Kidney (tissue), 14 donors: ENCODE measurements around the gene DLL3. TPM values are rescaled to one million over a fixed set of nuclear protein-coding genes. Genes with fewer than 3 reads are reported as not detected.
"Not testable (repeated sequence)": the region's sequence is repeated elsewhere in the genome, so short reads cannot be mapped to it uniquely, and the experiment has no call there.

Experiments
- DNase-seq, 5 donors: peaks; one replicate each; pipeline ENCODE4 v3.0.0-alpha.2; 2013 to 2020
- FAIRE-seq: peaks from 2 replicates; lab custom pipeline; 2012; peaks lifted over from hg19 to GRCh38; lab: Jason Lieb, UNC
- H3K27ac ChIP-seq, 2 donors: one replicate each; pipeline ENCODE4 v1.7.0; 2013; ENCODE audit warnings: low read depth in 2 of 2, low read length in 2 of 2, inconsistent platforms in 1 of 2
- H3K27me3 ChIP-seq: one replicate; pipeline ENCODE4 v1.7.1; 2013; ENCODE audit warnings: low read length, inconsistent platforms; ENCODE audit not compliant: control insufficient read depth, insufficient read depth
- H3K36me3 ChIP-seq, 3 donors: one replicate each; pipeline versions ENCODE4 v1.7.0 to v1.7.1; 2013; ENCODE audit warnings: low read length in 3 of 3, control low read depth in 1 of 3, inconsistent platforms in 1 of 3; ENCODE audit not compliant: insufficient read depth in 3 of 3, control insufficient read depth in 2 of 3
- H3K4me1 ChIP-seq, 3 donors: one replicate each; pipeline versions ENCODE4 v1.7.0 to v1.7.1; 2013; ENCODE audit warnings: low read length in 3 of 3, inconsistent platforms in 1 of 3, low read depth in 1 of 3; ENCODE audit not compliant: control insufficient read depth in 2 of 3, insufficient read depth in 2 of 3
- H3K4me3 ChIP-seq, 3 donors: one replicate each; pipeline versions ENCODE4 v1.7.0 to v1.8.1; 2013; ENCODE audit warnings: low read length in 3 of 3, control low read depth in 1 of 3, inconsistent platforms in 1 of 3
- H3K9ac ChIP-seq, 3 donors: one replicate each; pipeline versions ENCODE4 v1.7.0 to v1.7.1; 2013; ENCODE audit warnings: low read length in 3 of 3, control low read depth in 1 of 3, inconsistent platforms in 1 of 3
- H3K9me3 ChIP-seq, 3 donors: one replicate each; pipeline versions ENCODE4 v1.7.0 to v1.7.1; 2013; ENCODE audit warnings: low read length in 3 of 3, control low read depth in 1 of 3, inconsistent platforms in 1 of 3; ENCODE audit not compliant: control insufficient read depth in 2 of 3, insufficient read depth in 1 of 3
- CTCF ChIP-seq: IDR thresholded peaks from 3 replicates; pipeline ENCODE4 v1.5.1; 2012; ENCODE audit warnings: mild to moderate bottlenecking, moderate library complexity, borderline replicate concordance; ENCODE audit not compliant: insufficient read depth; ENCODE audit errors: extremely low read depth
- intact Hi-C: fragments of 100-400 bp; cut with DNase I; formaldehyde crosslinking; loops from one replicate; pipeline ENCODE4 v1.11.1; 2022
- polyA plus RNA-seq: library from polyadenylated mRNA; stranded (reverse); fragments of 350-450 nt; fragmentation: Illumina TruSeq; extraction: RNeasy Lipid Tissue Mini Kit (QIAGEN cat#74804); gene quantifications from one replicate; pipeline ENCODE4 v1.2.3, GENCODE V29; 2014; ENCODE audit warnings: low read depth, low replicate concordance; ENCODE audit not compliant: insufficient read depth
- total RNA-seq: library from RNA; stranded (reverse); fragmentation: NEBNext Ultra II Directional; extraction: Animal tissue kit (Norgen Biotek cat#: 25700); gene quantifications from one replicate; pipeline ENCODE4 v1.2.1, GENCODE V29; 2021
- donor health status: control.
- donor health status: control.
- donor health status: control.
- donor health status: control.
- donor health status: control.
- donor health status: DM: yes; HTN: yes; CAD: no.
- donor health status: Normal renal cell carcinoma (clear cell type).

DLL3 gene
- total and polyA plus RNA-seq, 2 donors from 2014 or later = 0.13 to 0.17 TPM

- Histone ChIP-seq H3K27ac (no peak overlapping the region), H3K36me3 (peaks cover 4 to 64% (median 44%) of the 10 kb centered on the region in 3 donors), H3K4me3 (no peak overlapping the region), H3K27me3 (no peaks in the 10 kb centered on the region), H3K9ac (no peak overlapping the region), H3K4me1 (no peaks in the 10 kb centered on the region), H3K9me3 (no peaks in the 10 kb centered on the region)
- no peak for FAIRE-seq
- DNase-seq = peak in 4 of 5 donors; percentile 67 to 81 (median 73)
- TF ChIP-seq CTCF = peak; percentile 68
- intact Hi-C loops = loop anchor here (10.0 kb wide), 1 partner anchor 61 kb away; the partner anchor contains the start of gene EID2B
Measured at GRCh38 chr19:39474139-39474620, 24.6 kb upstream of the DLL3 start.

GRCh38 chr19:39475748-39476147 is 23.0 kb upstream of the DLL3 start:
- H3K9ac ChIP-seq = no peak overlapping the region
- H3K9me3 ChIP-seq = no peaks in the 10 kb centered on the region
- peaks cover under 1 to 48% (median 32%) of the 10 kb centered on the region in 3 donors for H3K36me3 ChIP-seq
- intact Hi-C loops = loop anchor here (10.0 kb wide), 1 partner anchor 59 kb away; the partner anchor contains the start of gene EID2B
- H3K27ac ChIP-seq = no peak overlapping the region
- H3K4me1 ChIP-seq = peaks cover 0 to 4% (median 0%) of the 10 kb centered on the region in 3 donors
- H3K27me3 ChIP-seq = no peaks in the 10 kb centered on the region
- FAIRE-seq (no peak), DNase-seq (no peak)
- TF ChIP-seq CTCF = no peak
- H3K4me3 ChIP-seq = no peak overlapping the region

GRCh38 chr19:39479319-39479801 is 19.4 kb upstream of the DLL3 start:
- intact Hi-C loops = loop anchor here (10.0 kb wide), 1 partner anchor 55 kb away; the partner anchor contains the start of gene EID2B
- H3K9ac ChIP-seq, H3K27me3 ChIP-seq, DNase-seq, FAIRE-seq, H3K27ac ChIP-seq, H3K4me3 ChIP-seq, H3K9me3 ChIP-seq: not testable (repeated sequence)
- Histone ChIP-seq H3K36me3 (peaks cover 0 to 18% (median 11%) of the 10 kb centered on the region in 3 donors), H3K4me1 (peaks cover 0 to 14% (median 0%) of the 10 kb centered on the region in 3 donors)

GRCh38 chr19:39479916-39480315 is 18.8 kb upstream of the DLL3 start:
- Histone ChIP-seq H3K4me1 (peaks cover 0 to 14% (median 0%) of the 10 kb centered on the region in 3 donors), H3K27me3 (no peaks in the 10 kb centered on the region), H3K36me3 (peaks cover 0 to 13% (median 6%) of the 10 kb centered on the region in 3 donors), H3K9me3 (no peaks in the 10 kb centered on the region), H3K4me3 (peak overlapping the region; percentile 78 to 99 (median 98)), H3K27ac (peak overlapping the region in 1 of 2 donors; percentile 56), H3K9ac (peak overlapping the region in 2 of 3 donors; percentile 65 to 94)
- intact Hi-C loops = loop anchor here (10.0 kb wide), 1 partner anchor 55 kb away; the partner anchor contains the start of gene EID2B
- no peak for TF ChIP-seq CTCF
- DNase-seq = no peak
- FAIRE-seq = no peak
